A673 (cell line): ENCODE data around the gene AKNA. TPM values are rescaled to one million over a fixed set of nuclear protein-coding genes. Genes with fewer than 3 reads are reported as not detected.

Source experiments
- BruUV-seq: library from RNA; stranded (reverse); fragments of 400-500 nt; replicated peaks from 2 replicates; lab custom pipeline; 2021; lab: Mats Ljungman, UMichigan
- CTCF ChIA-PET: fragments of 300-600 bp; sonication (Branson Sonifier 250); formaldehyde crosslinking; loops from one replicate; lab custom pipeline; 2022; ENCODE audit warnings: antibody characterized with exemption; lab: Charles Lee
- POLR2A ChIA-PET: fragments of 300-600 bp; sonication (Branson Sonifier 250); formaldehyde crosslinking; loops from one replicate; lab custom pipeline; 2022; ENCODE audit warnings: antibody characterized with exemption; ENCODE audit not compliant: low non-redundant PET; lab: Charles Lee
- DNase-seq: peaks from one replicate; pipeline ENCODE4 v3.0.0-alpha.2; 2015; ENCODE audit warnings: low spot score
- H3K27ac ChIP-seq: fragments of 200-600 bp; sonication (generic); 2 replicates; pipeline ENCODE4 v1.5.1; 2016; ENCODE audit warnings: mixed run types, low read depth, mild to moderate bottlenecking, mixed read lengths, antibody characterized with exemption, low read length; ENCODE audit not compliant: poor library complexity, severe bottlenecking
- H3K27me3 ChIP-seq: fragments of 200-600 bp; sonication (generic); replicated peaks from 2 replicates; pipeline ENCODE4 v1.6.1; 2017; ENCODE audit warnings: mixed run types, low read depth, mild to moderate bottlenecking, mixed read lengths, antibody characterized with exemption, low read length; ENCODE audit not compliant: insufficient read depth, poor library complexity
- H3K36me3 ChIP-seq: fragments of 200-600 bp; sonication (generic); 2 replicates; pipeline ENCODE4 v1.6.1; 2016; ENCODE audit warnings: mixed run types, mild to moderate bottlenecking, mixed read lengths, antibody characterized with exemption, low read length; ENCODE audit not compliant: insufficient read depth, poor library complexity, severe bottlenecking
- H3K4me1 ChIP-seq: fragments of 200-600 bp; sonication (generic); 2 replicates; pipeline ENCODE4 v1.6.1; 2017; ENCODE audit warnings: mixed run types, mild to moderate bottlenecking, mixed read lengths, antibody characterized with exemption, low read length; ENCODE audit not compliant: insufficient read depth, poor library complexity, severe bottlenecking
- H3K4me3 ChIP-seq: fragments of 200-600 bp; sonication (generic); 2 replicates; pipeline ENCODE4 v1.5.1; 2016; ENCODE audit warnings: low read depth, mixed run types, mild to moderate bottlenecking, mixed read lengths, low read length; ENCODE audit not compliant: poor library complexity, severe bottlenecking
- H3K9me3 ChIP-seq: fragments of 200-600 bp; sonication (generic); 2 replicates; pipeline ENCODE4 v1.6.1; 2016; ENCODE audit warnings: mixed run types, low read depth, mild to moderate bottlenecking, mixed read lengths, antibody characterized with exemption, low read length; ENCODE audit not compliant: poor library complexity, severe bottlenecking
- EZH2 ChIP-seq: fragments of 200-600 bp; sonication (generic); IDR thresholded peaks from 2 replicates; pipeline ENCODE4 v1.6.1; 2017; ENCODE audit warnings: borderline replicate concordance, low read depth, mild to moderate bottlenecking, mixed read lengths, antibody characterized with exemption, low read length; ENCODE audit not compliant: poor library complexity, severe bottlenecking
- intact Hi-C: fragments of 100-400 bp; cut with micrococcal nuclease; formaldehyde crosslinking; loops from one replicate; pipeline ENCODE4 v1.10.0; 2022; ENCODE audit not compliant: unreplicated experiment
- total RNA-seq: library from RNA; stranded (reverse); gene quantifications from 2 replicates; pipeline ENCODE4 v1.2.3, GENCODE V29; 2021
- TF ChIP-seq, protein P1 (sequence below): fragments of 300-800, 200-600 bp; sonication (generic); conservative IDR thresholded peaks from 2 replicates; pipeline ENCODE4 v1.5.1; 2017; ENCODE audit warnings: low read depth, mild to moderate bottlenecking, antibody characterized with exemption, low read length, moderate library complexity, mixed read lengths

The AKNA gene
- total RNA-seq, 1 experiment from 2014 or later = 20.4 TPM

DNA sequence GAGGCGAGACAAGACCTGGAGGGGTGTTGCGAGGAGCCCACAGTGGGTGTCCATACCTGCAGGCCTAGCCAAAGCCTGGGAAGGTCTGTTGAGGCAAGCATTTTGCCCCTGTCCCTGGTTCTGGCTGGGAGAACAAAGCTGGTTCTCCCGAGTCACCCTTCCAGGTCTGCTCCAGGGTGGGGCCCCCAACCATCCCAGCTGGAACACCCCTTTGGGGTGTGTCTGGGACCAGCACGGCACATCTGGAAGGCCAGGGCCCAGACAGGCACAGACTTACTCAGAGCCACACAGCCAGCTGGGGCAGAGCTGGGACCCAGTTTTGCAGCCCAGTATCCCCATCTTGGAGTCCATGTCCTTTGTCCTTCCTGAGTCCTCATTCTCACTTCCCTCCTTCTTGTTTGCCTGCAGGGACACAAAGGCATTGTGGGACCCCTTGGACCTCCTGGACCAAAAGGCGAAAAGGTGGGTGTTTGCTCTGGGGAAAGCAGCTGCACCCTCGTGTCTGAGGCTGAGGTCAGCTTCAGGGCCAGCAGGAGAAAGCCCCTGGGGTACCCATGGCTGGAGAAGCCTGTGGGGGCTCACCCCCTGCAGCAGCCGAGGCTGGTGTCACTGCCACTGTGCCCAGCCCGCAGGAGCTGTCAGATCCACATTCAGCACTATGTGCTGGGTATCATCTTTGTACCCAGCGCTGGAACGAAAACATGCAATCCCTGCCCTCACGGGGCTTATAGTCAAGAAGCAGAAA is 103.3 kb downstream of the AKNA start:
- peaks cover 16% of the 10 kb centered on the region for H3K4me1 ChIP-seq
- H3K9me3 ChIP-seq = no peaks in the 10 kb centered on the region
- no peak for DNase-seq
- H3K36me3 ChIP-seq = no peaks in the 10 kb centered on the region
- H3K27me3 ChIP-seq = no peaks in the 10 kb centered on the region
- H3K4me3 ChIP-seq = no peak overlapping the region
- intact Hi-C loops = no loop called here
- H3K27ac ChIP-seq = no peak overlapping the region
- ChIA-PET POLR2A (no interaction called here), CTCF (interaction anchor here (2.0 kb wide), 1 partner anchor 176 kb away, joined by 6 read pairs; no protein-coding TSS in a partner anchor)
- no TSS peak for BruUV-seq
- TF ChIP-seq, protein P1, sequence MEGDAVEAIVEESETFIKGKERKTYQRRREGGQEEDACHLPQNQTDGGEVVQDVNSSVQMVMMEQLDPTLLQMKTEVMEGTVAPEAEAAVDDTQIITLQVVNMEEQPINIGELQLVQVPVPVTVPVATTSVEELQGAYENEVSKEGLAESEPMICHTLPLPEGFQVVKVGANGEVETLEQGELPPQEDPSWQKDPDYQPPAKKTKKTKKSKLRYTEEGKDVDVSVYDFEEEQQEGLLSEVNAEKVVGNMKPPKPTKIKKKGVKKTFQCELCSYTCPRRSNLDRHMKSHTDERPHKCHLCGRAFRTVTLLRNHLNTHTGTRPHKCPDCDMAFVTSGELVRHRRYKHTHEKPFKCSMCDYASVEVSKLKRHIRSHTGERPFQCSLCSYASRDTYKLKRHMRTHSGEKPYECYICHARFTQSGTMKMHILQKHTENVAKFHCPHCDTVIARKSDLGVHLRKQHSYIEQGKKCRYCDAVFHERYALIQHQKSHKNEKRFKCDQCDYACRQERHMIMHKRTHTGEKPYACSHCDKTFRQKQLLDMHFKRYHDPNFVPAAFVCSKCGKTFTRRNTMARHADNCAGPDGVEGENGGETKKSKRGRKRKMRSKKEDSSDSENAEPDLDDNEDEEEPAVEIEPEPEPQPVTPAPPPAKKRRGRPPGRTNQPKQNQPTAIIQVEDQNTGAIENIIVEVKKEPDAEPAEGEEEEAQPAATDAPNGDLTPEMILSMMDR = no peak
- TF ChIP-seq EZH2 = no peak

Other genes starting within 250 kb of the AKNA start
- gene COL27A1, start 232.4 kb downstream of the AKNA start, total RNA-seq = 37.0 and 37.6 TPM in 2 replicates
- not detected in 2 replicates for gene ORM1, start 64.9 kb downstream of the AKNA start, total RNA-seq
- gene ORM2, start 58.1 kb downstream of the AKNA start, total RNA-seq = not detected in 2 replicates
- 9.1 and 11.5 TPM in 2 replicates for gene WHRN, start 117.5 kb upstream of the AKNA start, total RNA-seq
- 122 and 132 TPM in 2 replicates for gene ATP6V1G1, start 199.8 kb upstream of the AKNA start, total RNA-seq
- gene TMEM268, start 223.3 kb upstream of the AKNA start, total RNA-seq = 20.1 and 21.4 TPM in 2 replicates